HepG2 (cell line): Measurements from ENCODE around the gene NUDT2. TPM values are rescaled to one million over a fixed set of nuclear protein-coding genes. Genes with fewer than 3 reads are reported as not detected.

Experiments
- ATF5 ChIP-seq: sonication (generic); formaldehyde crosslinking; IDR thresholded peaks from 2 replicates; pipeline ENCODE4 v1.4.0; 2020; ENCODE audit warnings: mild to moderate bottlenecking, low read depth, missing genetic modification reagents
- ERF ChIP-seq: IDR thresholded peaks from 2 replicates; pipeline ENCODE4 v1.6.1; 2018; ENCODE audit warnings: missing biosample characterization, missing genetic modification reagents
- KDM2A ChIP-seq: sonication (generic); formaldehyde crosslinking; IDR thresholded peaks from 2 replicates; pipeline ENCODE4 v1.4.0; 2020; ENCODE audit warnings: low read depth, missing genetic modification reagents, borderline replicate concordance
- MBD4 ChIP-seq: IDR thresholded peaks from 2 replicates; pipeline ENCODE4 v1.6.1; 2012; ENCODE audit warnings: low read length, inconsistent platforms, borderline replicate concordance
- MLLT10 ChIP-seq: sonication (generic); formaldehyde crosslinking; IDR thresholded peaks from 2 replicates; pipeline ENCODE4 v1.4.0; 2020; ENCODE audit warnings: missing genetic modification reagents
- NR2F2 ChIP-seq: IDR thresholded peaks from 2 replicates; pipeline ENCODE4 v1.6.1; 2012; ENCODE audit warnings: low read depth, inconsistent platforms, borderline replicate concordance
- PRDM10 ChIP-seq: sonication (generic); formaldehyde crosslinking; IDR thresholded peaks from 2 replicates; pipeline ENCODE4 v1.4.0; 2020; ENCODE audit warnings: low read depth, missing genetic modification reagents
- SNAI1 ChIP-seq: sonication (generic); formaldehyde crosslinking; IDR thresholded peaks from 2 replicates; pipeline ENCODE4 v1.5.0; 2020; ENCODE audit warnings: mild to moderate bottlenecking, missing genetic modification reagents, borderline replicate concordance
- SRSF4 ChIP-seq: fragments of 200-400 bp; formaldehyde crosslinking; IDR thresholded peaks from one replicate; pipeline ENCODE4 v1.6.1; 2018; ENCODE audit warnings: mild to moderate bottlenecking, low read depth, low read length, moderate library complexity; ENCODE audit not compliant: poor library complexity, severe bottlenecking
- STAT5B ChIP-seq: sonication (generic); formaldehyde crosslinking; IDR thresholded peaks from 2 replicates; pipeline ENCODE4 v1.4.0; 2020; ENCODE audit warnings: missing genetic modification reagents
- ZBTB44 ChIP-seq: sonication (generic); formaldehyde crosslinking; IDR thresholded peaks from 2 replicates; pipeline ENCODE4 v1.4.0; 2020; ENCODE audit warnings: missing genetic modification reagents
- ZFP1 ChIP-seq: IDR thresholded peaks from 2 replicates; pipeline ENCODE4 v1.6.1; 2016
- ZNF546 ChIP-seq: sonication (generic); formaldehyde crosslinking; conservative IDR thresholded peaks from 2 replicates; pipeline ENCODE4 v1.8.1; 2023; ENCODE audit warnings: mild to moderate bottlenecking, missing genetic modification reagents
- ZNF562 ChIP-seq: sonication (generic); formaldehyde crosslinking; IDR thresholded peaks from 2 replicates; pipeline ENCODE4 v1.8.0; 2022; ENCODE audit warnings: missing genetic modification reagents, borderline replicate concordance
- ZNF580 ChIP-seq: IDR thresholded peaks from 2 replicates; pipeline ENCODE4 v1.6.1; 2016; ENCODE audit warnings: low read depth, borderline replicate concordance
- ZNF672 ChIP-seq: sonication (generic); formaldehyde crosslinking; IDR thresholded peaks from 2 replicates; pipeline ENCODE4 v1.8.1; 2022; ENCODE audit warnings: missing genetic modification reagents
- ZNF747 ChIP-seq: sonication (generic); formaldehyde crosslinking; IDR thresholded peaks from 2 replicates; pipeline ENCODE4 v1.8.1; 2023; ENCODE audit warnings: missing genetic modification reagents, mild to moderate bottlenecking, borderline replicate concordance
- ZSCAN22 ChIP-seq: sonication (generic); formaldehyde crosslinking; IDR thresholded peaks from 2 replicates; pipeline ENCODE4 v1.4.0; 2020; ENCODE audit warnings: mild to moderate bottlenecking, missing genetic modification reagents
- polyA plus RNA-seq, 8 experiments: library from polyadenylated mRNA; depleted of rRNA in 3 of 8; stranded (reverse) in 7 of 8; unstranded in 1 of 8; fragments of >200 nt; fragmentation: Illumina TruSeq in 4 of 8; extraction: Trizol in 4 of 8; gene quantifications; 2 replicates each; pipeline versions ENCODE4 v1.2.1 to v1.2.3, GENCODE V29; 2011 to 2016; ENCODE audit warnings: low read depth in 4 of 8, missing spikeins in 1 of 8, mixed read lengths in 1 of 8; ENCODE audit not compliant: insufficient read depth in 1 of 8
- total RNA-seq, 5 experiments: library from RNA; depleted of rRNA; stranded (reverse); fragments of >200 nt; fragmentation: Illumina TruSeq; extraction: Trizol; gene quantifications; 2 replicates each; pipeline ENCODE4 v1.2.3, GENCODE V29; 2016; ENCODE audit warnings: low read depth in 1 of 5
- TF ChIP-seq, protein P1 (sequence below): sonication (generic); formaldehyde crosslinking; IDR thresholded peaks from 2 replicates; pipeline ENCODE4 v1.4.0; 2020; ENCODE audit warnings: missing genetic modification reagents, borderline replicate concordance
- TF ChIP-seq, protein P2 (sequence below): sonication (generic); formaldehyde crosslinking; IDR thresholded peaks from 2 replicates; pipeline ENCODE4 v1.4.0; 2020; ENCODE audit warnings: mild to moderate bottlenecking, low read depth, missing genetic modification reagents

NUDT2 gene
- total and polyA plus RNA-seq, 2 of the 13 experiments (the other 11 are each of a cell fraction or from before 2014, with no cell fraction given) = 19.9 to 24.6 TPM

DNA sequence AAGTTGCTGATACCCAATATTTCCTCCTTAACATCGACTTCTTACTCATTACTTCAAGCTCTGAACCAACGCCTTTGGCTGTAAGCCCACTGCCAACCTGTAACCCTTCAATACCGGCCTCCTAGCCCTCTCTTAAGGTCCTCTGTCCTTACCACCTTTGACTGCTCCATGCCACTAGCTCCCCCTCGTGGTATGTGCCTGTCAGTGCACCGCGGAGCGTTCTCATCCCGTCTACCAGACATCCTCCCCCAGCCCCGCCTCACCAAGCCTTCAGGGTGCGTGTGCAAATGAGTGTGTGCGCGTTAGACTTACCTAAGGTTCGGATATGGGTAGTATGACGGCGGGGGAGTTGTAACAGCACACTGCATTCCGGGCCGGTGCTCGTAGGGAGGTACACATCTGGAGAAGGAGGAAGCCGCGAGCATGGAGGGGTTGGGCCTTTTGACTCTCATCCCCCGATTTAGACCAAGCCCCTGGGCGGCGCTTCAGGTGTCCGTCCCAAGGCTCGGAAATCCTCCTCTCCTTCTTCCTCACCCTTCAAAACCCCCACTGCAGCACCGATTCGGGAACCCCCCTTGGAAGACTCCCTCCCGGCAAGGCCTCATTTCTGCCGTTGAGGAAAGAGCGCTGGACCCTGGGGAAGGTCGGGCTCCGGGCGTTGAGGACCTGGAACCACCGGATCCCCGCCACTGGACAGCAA lies 50.1 kb downstream of the NUDT2 start (continued):
- no peak for TF ChIP-seq ZNF546 (CRISPR knock-in tag)
- no peak for TF ChIP-seq ATF5 (CRISPR knock-in tag)
- no peak for TF ChIP-seq ZNF580 (CRISPR knock-in tag)
- TF ChIP-seq PRDM10 (CRISPR knock-in tag) = peak; percentile 36; the same call in 1 of the 2 replicates
- TF ChIP-seq, protein P1, sequence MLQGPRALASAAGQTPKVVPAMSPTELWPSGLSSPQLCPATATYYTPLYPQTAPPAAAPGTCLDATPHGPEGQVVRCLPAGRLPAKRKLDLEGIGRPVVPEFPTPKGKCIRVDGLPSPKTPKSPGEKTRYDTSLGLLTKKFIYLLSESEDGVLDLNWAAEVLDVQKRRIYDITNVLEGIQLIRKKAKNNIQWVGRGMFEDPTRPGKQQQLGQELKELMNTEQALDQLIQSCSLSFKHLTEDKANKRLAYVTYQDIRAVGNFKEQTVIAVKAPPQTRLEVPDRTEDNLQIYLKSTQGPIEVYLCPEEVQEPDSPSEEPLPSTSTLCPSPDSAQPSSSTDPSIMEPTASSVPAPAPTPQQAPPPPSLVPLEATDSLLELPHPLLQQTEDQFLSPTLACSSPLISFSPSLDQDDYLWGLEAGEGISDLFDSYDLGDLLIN (CRISPR knock-in tag) = no peak
- TF ChIP-seq ZFP1 (CRISPR knock-in tag) = no peak
- TF ChIP-seq, protein P2, sequence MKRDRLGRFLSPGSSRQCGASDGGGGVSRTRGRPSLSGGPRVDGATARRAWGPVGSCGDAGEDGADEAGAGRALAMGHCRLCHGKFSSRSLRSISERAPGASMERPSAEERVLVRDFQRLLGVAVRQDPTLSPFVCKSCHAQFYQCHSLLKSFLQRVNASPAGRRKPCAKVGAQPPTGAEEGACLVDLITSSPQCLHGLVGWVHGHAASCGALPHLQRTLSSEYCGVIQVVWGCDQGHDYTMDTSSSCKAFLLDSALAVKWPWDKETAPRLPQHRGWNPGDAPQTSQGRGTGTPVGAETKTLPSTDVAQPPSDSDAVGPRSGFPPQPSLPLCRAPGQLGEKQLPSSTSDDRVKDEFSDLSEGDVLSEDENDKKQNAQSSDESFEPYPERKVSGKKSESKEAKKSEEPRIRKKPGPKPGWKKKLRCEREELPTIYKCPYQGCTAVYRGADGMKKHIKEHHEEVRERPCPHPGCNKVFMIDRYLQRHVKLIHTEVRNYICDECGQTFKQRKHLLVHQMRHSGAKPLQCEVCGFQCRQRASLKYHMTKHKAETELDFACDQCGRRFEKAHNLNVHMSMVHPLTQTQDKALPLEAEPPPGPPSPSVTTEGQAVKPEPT (CRISPR knock-in tag) = no peak; the same call in 1 of the 2 replicates
- TF ChIP-seq STAT5B (CRISPR knock-in tag) = no peak
- no peak for TF ChIP-seq MLLT10 (CRISPR knock-in tag)
- TF ChIP-seq ZSCAN22 (CRISPR knock-in tag) = no peak
- TF ChIP-seq ZNF562 (CRISPR knock-in tag) = no peak
- TF ChIP-seq SNAI1 (CRISPR knock-in tag) = no peak
- no peak; the same call in 1 of the 2 replicates for TF ChIP-seq ZNF747
- TF ChIP-seq ERF = peak; percentile 49
- no peak for TF ChIP-seq MBD4
- TF ChIP-seq ZNF672 (CRISPR knock-in tag) = no peak
- TF ChIP-seq ZBTB44 (CRISPR knock-in tag) = no peak
- TF ChIP-seq KDM2A = peak; percentile 67; the same call in 1 of the 2 replicates
- no peak for TF ChIP-seq NR2F2
- TF ChIP-seq SRSF4 = no peak
